Stimulated activated CD4-positive, alpha-beta T cell treated with anti-CD3 and anti-CD28 coated beads, Interleukin-1b, Interleukin-23, amount 100 ng/mL, for 1 hour (primary cell): ENCODE measurements around the gene SHC2.

ENCODE experiments used
- DNase-seq, 2 donors: peaks; one replicate each; pipeline ENCODE4 v3.0.0-alpha.2; 2020; ENCODE audit warnings: low read depth in 2 of 2

SHC2 gene

GRCh38 chr19:374183-374885, 86.5 kb downstream of the SHC2 start:
- no peak for DNase-seq

GRCh38 chr19:373391-374182, 87.2 kb downstream of the SHC2 start:
- no peak for DNase-seq

- DNase-seq = no peak
These were observed 88.4 kb downstream of the SHC2 start for GRCh38 chr19:372306-372890.

GRCh38 chr19:371501-372168, 89.2 kb downstream of the SHC2 start:
- no peak for DNase-seq

- no peak for DNase-seq
These were observed 90.0 kb downstream of the SHC2 start for GRCh38 chr19:370641-371330.

GRCh38 chr19:369876-370275, 91.0 kb downstream of the SHC2 start:
- no peak for DNase-seq

GRCh38 chr19:369256-369655, 91.6 kb downstream of the SHC2 start:
- no peak for DNase-seq

GRCh38 chr19:368630-369024, 92.2 kb downstream of the SHC2 start:
- DNase-seq = no peak

GRCh38 chr19:367963-368629, 92.7 kb downstream of the SHC2 start:
- no peak for DNase-seq

GRCh38 chr19:367561-367960, 93.3 kb downstream of the SHC2 start:
- DNase-seq = no peak

GRCh38 chr19:366951-367350, 93.9 kb downstream of the SHC2 start:
- DNase-seq = no peak
